GM18498 (cell line): ENCODE results near the gene GUK1.

Source experiments
- ATAC-seq: cut with Tn5 transposase; IDR thresholded peaks from one replicate; pipeline ENCODE4 v1.9.1; 2021; ENCODE audit warnings: mild to moderate bottlenecking, moderate library complexity; ENCODE audit not compliant: unreplicated experiment

GUK1 gene

DNA sequence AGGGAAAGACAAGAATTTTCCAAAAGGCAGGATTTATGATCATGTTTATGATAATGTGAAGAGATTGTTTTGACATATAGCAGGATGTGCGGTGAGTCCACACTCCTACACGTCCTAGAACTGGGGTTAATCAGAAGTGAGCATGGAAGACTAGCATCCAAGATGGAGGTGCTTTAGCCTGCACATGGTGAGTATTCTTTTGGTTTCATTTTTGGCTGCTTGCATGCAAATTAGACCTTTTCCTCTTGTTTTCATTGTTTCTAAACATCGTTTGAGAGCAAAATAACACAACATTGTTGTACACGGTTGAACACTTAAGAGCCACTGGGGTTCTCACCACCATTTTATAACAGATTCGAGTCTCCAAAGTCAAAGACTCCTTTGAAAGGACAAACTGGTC is 14.9 kb upstream of the GUK1 start:
- ATAC-seq = no peak

DNA sequence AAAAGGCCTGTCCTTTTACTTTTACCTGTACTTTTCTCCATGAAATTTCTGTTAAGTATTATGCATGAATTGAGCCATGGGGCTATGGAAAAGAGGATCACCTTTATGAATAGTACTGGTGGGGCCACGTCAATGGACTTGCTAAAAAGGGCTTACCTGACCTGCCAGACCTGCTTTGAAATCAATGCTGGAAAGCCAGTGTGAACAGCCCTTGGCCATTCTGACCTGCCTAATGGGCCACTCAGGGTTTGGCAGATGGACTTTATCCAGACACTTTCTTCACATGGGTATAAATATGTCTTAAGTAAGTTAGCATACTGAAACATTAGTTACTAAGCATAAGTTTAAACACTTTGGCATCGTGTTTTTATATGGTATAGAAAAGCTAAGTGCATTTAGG is 8.3 kb upstream of the GUK1 start:
- no peak for ATAC-seq

DNA sequence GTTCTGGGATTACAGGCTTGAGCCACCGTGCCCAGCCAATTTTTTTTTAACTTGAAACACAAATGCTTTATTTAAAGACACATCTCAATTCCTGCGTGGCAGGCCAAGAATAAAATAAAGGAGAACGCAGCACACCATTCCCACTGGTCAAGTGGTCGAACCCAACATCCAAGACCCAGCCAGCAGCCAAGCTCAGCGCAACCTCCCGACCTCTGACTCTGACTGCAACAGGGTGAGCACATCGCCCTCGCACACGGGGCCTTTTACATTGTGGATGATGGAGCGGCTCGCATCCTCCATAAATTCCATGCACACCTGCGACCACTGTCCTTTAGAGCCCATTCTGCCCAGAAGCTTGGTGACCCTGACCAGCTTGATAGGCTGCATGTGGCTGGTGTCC is 5.5 kb upstream of the GUK1 start:
- ATAC-seq = no peak

DNA sequence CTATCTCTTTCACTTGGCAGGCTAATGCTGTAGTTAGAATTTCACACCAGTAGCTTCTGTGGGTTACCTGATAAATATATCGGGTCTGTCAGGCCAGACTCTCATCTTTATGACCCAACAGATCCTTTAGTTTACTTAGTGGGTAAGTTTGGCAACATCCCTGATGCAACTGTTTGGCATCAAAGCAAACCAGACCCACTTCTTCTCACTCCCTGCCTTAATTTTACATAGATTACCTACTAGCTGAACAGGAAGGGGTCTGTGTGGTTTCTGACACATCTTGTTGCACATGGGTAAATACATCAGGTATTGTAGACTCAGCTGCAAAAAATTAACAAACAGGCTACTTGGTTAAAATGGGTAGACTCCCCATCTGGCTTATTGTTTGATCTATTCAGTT is 3.2 kb upstream of the GUK1 start:
- ATAC-seq = no peak

DNA sequence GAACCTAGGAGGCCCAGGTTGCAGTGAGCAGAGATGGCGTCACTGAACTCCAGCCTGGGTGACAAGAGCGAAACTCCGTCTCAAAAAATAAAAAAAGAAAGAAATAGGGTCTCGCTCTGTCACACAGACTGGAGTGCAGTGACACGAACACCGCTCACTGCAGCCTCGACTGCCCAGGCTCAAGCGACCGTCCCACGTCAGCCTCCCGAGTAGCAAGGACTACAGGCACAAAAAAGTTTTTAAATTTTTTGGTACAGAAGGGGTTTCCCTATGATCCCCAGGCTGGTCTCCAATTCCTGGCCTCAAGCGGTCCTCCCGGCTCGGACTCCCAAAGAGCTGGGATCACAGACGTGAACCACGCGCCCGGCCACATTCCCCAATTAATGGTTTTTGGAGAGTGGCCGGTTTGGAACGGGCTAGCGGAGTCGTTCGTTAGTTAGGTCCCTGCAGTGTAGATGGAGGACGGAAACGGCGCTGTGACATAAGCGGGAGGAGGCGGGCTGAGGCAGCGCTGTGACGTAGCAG is 611 bp upstream of the GUK1 start:
- no peak for ATAC-seq

DNA sequence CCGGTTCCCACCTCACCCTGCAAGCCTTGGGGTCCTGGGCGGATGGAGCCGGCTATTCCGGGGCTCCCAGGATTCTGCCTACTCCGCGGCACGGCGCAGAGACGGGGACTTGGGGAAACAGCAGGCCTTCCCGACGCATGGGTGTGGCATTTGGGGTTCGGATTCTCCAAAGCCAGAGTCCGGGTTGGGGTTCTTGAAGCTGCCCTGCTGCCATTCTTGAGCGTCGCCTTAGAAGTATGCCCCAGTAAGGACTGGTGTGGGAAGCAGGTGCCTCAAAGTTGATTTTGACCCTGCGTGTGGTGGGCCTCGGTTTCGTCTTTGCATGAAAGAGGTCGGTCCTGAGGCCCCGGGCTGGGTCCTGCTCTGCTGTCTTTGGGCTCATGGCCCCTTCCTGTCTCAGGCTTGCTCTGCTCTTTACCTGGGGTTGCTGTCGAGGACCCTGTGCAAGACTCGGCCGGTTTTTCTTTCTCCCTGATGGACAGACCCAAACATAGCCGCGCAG is 696 bp downstream of the GUK1 start:
- no peak for ATAC-seq

DNA sequence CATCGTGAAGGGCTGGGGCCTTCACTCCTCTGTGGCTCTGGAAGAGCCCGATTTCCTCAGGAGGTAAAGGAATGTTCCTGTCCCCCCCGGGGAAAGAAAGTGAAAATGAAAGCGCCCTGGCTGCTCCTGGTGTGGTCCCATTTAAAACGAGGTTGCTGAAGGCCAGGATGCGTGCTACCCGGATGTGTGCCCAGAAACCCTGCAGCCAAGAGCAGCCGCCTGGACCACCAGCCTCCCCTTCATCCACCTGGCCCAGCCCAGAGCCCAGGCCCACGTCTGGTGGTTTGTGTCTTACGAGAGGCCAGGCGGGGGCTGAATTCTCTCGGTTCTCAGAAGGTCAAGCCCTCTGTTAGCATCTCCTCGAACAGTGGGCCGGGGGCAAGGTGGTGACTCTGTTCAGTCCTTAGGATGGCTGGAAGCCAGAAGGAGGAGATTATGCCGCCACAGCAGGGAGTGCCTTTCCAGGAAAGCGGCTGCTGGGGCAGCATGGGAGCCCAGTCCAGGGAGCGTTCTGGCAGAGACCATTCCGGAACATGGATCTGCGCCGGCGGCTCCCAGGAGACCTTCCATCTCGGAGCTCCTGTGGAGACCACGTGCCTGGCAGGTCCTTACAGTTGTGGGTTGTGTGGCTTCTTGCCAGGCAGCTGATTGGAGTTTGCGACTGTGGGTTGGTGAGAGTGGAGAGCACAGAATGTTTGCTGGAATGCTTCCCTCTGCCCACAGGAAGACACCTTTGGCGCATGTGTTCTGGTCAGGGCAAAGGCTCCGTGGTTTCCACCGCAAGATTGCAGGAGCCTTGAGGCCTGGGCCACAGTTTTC is 1.4 kb downstream of the GUK1 start:
- ATAC-seq = no peak

DNA sequence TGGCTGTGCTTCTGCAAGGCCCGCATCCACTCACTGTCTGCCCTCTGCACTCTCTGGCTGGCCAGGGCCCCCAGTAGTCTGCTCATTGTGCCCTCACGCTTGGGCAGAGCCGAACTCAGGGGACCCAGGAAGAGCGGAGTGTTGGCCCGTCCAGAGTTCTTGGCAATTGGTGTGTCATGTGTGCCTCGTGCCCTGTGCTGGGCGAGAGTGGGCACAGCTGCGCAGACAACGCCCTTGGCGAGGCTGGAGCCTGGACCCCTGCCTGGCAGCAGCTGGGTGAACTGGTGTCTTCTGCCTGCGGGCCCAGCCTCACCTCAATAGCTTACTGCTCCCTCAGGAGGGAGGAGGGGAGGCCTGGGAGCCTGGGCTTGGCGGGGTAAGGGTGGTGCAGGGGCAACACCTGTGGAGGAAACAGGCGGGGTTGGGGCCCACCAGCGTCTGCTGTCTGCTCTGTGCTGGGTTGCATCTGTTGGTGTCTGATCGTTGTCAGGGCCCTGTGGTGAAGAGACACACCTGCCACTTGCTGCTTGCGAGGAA is 2.1 kb downstream of the GUK1 start:
- no peak for ATAC-seq

DNA sequence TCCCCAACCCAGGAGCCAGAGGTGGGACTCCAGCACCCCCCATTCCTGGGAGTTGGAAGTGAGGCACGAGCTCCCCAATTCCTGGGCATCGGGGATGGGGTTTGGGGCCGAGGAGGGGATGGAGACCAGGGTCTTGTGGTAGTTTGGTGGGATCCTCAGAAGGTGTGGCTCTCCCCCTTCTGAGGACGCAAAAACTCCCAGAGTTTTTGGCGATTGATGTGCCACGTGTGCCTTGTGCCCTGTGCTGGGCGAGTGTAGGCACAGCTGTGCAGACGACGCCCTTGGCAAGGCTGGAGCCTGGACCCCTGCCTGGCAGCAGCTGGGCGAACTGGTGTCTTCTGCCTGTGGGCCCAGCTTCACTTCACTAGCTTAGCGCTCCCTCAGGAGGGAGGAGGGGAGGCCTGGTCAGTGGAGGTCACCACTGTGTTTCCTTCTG is 2.6 kb downstream of the GUK1 start:
- ATAC-seq = no peak

DNA sequence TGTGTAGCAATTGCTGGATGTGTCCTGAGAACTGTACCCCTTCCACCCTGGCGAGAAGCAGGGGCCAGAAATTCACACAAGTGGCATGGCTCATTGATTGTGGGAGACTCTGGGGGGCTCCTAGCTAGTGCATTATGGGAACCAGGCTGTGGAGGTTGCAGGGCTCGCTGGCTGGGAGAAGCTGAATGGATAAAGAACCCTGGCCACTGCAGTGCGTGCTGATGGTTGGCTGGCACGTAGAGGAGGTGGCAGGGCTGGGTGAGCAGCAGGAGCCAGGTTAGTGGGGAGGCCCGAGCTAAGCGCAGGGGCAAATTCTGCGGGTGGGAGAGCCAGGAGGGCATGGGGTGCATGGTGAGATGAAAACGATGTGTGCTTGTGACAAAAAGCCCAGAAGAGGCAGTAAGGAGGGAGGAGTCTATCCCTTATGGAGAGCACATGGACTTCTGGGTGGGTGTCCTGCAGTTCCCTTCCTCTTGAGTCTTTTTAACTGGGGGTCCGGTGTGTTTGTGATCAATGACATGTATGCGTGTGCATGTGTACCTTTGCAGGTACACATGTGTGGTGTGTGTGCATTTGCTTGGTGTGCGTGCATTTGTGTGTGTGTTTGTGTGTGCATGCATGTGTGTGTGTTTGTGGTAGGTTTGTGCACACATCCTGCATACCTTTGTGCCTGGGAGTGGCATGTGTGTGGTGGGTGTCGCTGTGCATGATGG is 3.6 kb downstream of the GUK1 start:
- no peak for ATAC-seq

DNA sequence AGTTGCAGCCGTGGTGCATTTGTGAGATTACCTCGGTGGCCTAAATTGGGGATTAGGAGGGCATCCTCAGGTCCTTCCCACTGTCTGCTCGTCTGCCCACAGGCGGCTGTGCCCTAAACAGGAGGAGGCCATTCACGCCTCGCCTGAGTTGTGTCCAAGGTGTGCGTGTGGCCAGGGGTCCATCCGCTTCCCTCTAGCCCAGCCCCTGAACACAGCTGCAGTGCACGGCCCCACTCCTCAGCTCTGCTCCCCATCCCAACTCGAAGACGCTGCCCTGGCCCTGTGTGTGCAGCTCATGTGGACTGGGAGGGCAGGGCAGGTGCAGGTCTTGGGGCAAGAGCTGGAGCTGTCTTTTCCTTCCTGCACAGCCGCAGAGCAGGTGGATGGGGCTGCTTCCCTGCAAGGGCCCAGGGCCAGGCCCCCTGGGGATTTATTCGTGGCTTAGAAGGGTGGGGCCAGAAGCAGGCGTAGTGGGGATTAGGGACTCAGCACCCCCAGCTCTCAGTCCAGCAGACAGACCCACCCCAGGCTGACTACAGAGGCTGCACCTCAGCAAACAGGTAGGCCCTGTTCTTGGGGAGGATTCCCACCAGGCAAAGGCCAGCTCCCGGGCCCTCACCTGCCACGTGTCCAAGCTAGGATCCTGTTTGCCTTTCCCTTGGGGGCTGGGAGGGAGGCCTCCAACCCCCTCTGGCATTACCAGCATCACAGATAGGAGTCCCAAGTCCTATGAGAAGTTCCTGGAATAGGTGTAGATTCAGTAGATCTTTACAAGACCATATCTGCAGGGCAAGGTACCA is 4.3 kb downstream of the GUK1 start:
- no peak for ATAC-seq

DNA sequence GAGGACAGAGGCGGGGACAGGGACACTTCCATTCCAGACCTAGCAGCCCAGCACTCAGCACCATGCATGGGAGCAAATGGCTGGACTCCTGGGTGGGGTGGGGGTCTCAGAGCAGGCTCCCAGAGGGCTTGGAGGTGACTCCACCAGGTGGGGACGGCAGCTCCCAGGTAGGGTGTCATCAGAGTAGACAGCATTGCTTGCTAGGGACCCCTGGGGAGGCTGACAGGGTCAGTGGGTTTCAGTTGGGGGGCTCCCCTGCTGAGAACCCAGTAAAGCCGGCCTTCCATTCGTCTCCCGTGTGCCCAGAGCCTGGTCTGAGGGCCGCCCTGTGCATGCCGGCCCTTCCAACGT is 4.9 kb downstream of the GUK1 start:
- no peak for ATAC-seq

DNA sequence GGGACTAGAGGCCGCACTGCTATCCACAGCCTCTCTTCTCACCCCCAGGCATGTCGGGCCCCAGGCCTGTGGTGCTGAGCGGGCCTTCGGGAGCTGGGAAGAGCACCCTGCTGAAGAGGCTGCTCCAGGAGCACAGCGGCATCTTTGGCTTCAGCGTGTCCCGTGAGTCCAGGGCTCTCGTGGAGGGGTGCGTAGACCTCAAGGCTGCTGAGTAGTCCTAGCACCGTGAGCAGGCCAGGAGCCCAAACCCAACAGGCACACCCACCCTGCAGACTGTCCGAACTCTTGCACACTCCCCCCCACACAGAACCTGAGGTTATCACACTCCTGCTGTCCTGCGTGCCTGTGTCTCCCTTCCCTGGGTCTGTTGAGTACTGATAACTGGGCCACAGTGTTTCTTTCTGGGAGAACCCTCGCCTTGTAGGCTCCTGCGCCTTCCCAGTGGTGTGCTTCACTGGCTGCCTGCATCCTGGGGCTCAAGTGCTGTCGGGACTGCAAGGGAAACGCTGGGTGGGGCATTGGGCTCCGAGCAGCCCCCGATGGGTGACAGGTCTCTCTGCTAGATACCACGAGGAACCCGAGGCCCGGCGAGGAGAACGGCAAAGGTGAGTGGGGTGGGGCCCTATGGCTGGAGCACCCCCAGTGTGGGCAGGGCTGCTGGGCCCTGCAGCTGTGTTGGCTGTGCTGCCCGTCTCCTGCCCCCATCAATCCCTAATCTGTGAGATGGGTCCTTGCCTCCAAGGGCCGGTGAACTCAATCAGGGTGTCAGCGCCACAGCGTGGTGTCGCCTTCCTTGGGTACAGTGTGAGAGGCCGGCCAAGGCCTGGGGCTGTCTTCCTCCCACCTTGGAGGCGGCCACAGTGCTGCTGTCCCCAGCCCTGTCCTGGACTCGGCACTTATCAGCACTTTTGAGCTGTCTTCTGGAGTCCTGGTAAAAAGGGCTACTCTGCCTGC is 5.7 kb downstream of the GUK1 start:
- no peak for ATAC-seq

DNA sequence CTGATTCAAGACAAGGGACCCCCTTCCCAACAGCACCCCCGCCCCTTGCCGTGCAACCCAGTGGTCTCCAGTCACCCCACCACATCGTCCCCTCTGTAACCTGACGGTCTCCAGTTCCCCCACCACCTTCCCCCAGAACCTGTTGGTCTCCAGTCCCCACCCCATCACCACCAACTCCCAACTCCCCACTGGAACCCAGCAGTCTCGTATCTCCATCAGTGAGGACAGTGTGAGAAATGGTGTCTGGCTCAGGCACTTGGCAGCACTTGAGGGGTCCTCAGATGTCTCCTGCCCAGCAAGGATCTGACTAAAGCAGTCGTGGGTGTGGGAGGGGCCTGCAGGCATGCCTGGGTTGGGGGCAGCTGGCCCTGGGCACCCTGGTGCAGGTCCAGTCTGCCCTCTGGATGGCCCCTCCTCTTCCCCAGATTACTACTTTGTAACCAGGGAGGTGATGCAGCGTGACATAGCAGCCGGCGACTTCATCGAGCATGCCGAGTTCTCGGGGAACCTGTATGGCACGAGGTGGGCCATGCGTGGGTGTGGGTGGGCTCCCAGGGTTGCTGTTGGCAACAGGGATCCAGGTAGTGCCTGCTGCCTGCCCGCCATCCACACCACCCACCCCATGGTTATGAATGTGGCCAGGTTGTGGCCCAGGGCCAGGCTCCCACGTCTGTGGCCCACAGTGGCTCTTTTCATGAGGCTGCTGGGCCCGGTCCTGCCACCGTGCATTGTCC is 6.5 kb downstream of the GUK1 start:
- ATAC-seq = no peak

DNA sequence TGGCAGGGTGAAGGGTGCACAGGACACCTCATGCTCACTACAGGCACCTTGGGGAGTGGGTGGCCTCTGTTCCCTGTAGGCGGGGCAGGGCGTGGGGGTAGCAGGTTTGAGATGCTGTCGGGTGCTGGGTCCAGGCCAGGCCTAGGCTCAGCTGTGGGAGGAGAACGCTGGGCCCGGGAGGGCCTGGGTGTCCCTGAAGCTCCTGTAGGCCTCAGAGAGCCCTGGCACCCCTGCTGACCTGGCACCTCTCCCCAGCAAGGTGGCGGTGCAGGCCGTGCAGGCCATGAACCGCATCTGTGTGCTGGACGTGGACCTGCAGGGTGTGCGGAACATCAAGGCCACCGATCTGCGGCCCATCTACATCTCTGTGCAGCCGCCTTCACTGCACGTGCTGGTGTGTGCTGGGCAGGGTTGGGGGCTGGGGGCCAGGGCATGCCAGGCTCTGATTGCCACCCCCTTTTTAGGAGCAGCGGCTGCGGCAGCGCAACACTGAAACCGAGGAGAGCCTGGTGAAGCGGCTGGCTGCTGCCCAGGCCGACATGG is 7.1 kb downstream of the GUK1 start:
- ATAC-seq = no peak

DNA sequence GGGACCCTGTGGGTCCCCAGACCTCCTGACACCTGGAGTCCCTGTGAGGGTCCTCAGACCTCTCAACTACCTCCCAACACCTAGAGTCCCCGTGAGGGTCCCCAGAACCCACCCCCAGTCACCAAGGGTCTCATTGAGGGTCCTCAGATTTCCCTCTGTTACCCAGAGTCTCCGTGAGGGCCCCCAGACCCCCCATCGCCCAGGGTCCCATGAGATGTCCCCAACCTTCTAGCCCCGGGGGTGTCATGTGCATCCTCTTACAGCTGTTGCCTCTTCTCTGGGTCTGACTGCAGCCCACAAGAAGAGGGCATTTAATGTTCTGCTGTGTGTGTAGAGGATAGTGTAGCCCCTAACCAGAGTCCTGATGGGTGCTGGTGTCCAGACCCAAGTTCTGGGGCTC is 7.7 kb downstream of the GUK1 start:
- no peak for ATAC-seq

DNA sequence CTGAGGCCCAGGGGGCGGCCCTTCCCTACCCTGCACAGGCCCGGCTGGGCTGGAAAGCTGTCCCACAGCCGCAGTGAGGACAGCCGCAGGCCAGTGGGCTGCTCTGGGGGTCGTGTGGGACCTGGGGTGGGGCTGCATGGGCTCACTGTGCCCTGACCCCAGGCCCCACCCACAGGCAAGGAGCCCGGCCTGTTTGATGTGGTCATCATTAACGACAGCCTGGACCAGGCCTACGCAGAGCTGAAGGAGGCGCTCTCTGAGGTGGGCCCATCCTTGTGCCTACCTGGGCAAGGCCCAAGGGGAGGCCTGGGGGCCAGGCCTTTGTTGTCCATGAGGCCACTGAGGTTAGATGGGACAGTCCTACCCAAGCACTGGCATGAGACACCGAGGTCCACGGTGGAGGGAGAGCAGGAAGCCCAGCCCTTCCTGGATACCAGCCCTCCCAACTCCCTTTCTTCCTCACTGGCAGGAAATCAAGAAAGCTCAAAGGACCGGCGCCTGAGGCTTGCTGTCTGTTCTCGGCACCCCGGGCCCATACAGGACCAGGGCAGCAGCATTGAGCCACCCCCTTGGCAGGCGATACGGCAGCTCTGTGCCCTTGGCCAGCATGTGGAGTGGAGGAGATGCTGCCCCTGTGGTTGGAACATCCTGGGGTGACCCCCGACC is 8.2 kb downstream of the GUK1 start:
- no peak for ATAC-seq

DNA sequence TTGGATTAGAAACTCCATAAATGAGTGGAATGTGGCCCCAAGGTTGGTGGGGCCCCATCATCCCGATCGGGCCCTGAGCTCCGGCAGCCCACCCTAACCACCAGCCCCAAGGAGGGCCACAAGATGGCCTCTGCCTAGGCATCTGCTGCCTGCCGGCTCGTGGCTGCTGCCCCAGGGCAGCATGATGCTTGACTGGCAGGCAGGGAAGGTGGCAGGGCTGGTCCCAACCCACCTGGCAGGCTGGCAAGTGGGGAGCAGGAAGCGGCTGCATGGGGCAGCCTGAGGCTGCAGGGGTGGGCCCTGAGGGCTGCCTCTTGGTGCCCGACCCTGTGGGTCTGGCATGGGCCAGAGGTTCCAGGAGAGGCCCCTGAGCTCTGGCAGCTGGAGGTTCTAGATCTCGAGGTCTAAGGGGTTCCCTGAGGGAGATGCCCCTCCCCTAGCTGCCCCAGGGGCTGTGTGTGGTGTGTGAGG is 8.9 kb downstream of the GUK1 start:
- ATAC-seq = no peak
